Measurements from ENCODE around the gene SUGCT. TPM values are rescaled to one million over a fixed set of nuclear protein-coding genes. Genes with fewer than 3 reads are reported as not detected.

The SUGCT gene
- total RNA-seq, 1 experiment from 2014 or later: 5.4 TPM

GRCh38 chr7:40471891-40472290 is 337.1 kb downstream of the SUGCT start:
- H2BK5ac ChIP-seq (ENCODE audit: insufficient read length, low read length): no peak overlapping the region
- no peak for TF ChIP-seq CTCF (conservative IDR thresholded peaks at IDR 0.05)
- H3K4me1 ChIP-seq (ENCODE audit: insufficient read depth, low read length): no peaks in the 10 kb centered on the region
- no peak overlapping the region for H3K23ac ChIP-seq (ENCODE audit: insufficient read length, low read depth, low read length)
- H4K5ac ChIP-seq (ENCODE audit: insufficient read length, low read depth, low read length): no peak overlapping the region
- no peak overlapping the region for H2AK5ac ChIP-seq (ENCODE audit: insufficient read length, low read length)
- no peaks in the 10 kb centered on the region for H3K9me3 ChIP-seq (ENCODE audit: control insufficient read depth, low read depth, low read length)
- H3K4ac ChIP-seq (ENCODE audit: low read depth, low read length): no peak overlapping the region
- Mint-ChIP-seq H3K9me3 (no peaks in the 10 kb centered on the region), H3K4me3 (no peak overlapping the region), H3K27me3 (ENCODE audit: low read depth) (no peaks in the 10 kb centered on the region), H3K36me3 (ENCODE audit: insufficient read depth in 1 of 3, low read depth in 3 of 3) (no peaks in the 10 kb centered on the region), H3K27ac (no peak overlapping the region), H3K4me1 (no peaks in the 10 kb centered on the region)
- no peaks in the 10 kb centered on the region for H3K23me2 ChIP-seq (ENCODE audit: insufficient read length, low read depth, low read length, poor library complexity, severe bottlenecking)
- no peak overlapping the region for H4K91ac ChIP-seq (ENCODE audit: insufficient read length, low read depth, low read length)
- DNase-seq: no peak
- no peak overlapping the region for H3K27ac ChIP-seq (ENCODE audit: insufficient read length, low read depth, low read length)
- no peak overlapping the region for H2BK120ac ChIP-seq (ENCODE audit: low read depth, low read length, poor library complexity, severe bottlenecking)
- H2AFZ ChIP-seq (ENCODE audit: low read length): no peak overlapping the region
- no peak overlapping the region for H2BK15ac ChIP-seq (ENCODE audit: low read depth, low read length)
- no peak overlapping the region for H3K4me2 ChIP-seq (ENCODE audit: insufficient read depth, insufficient read length, low read length)
- H3K79me2 ChIP-seq (ENCODE audit: insufficient read depth, low read length): no peaks in the 10 kb centered on the region
- no peak overlapping the region for H3T11ph ChIP-seq (ENCODE audit: low read length)
- WGBS (ENCODE audit: extremely low coverage, insufficient read length, low lambda C conversion rate): no CpG with 5 or more reads among the region's 4 CpGs
- H3K18ac ChIP-seq (ENCODE audit: insufficient read length, low read depth, low read length): no peak overlapping the region
- no peaks in the 10 kb centered on the region for H3K27me3 ChIP-seq (ENCODE audit: insufficient read depth, low read length)
- H3K79me1 ChIP-seq (ENCODE audit: insufficient read depth, low read depth, low read length, poor library complexity, severe bottlenecking): no peaks in the 10 kb centered on the region
- H4K8ac ChIP-seq (replicated peaks; ENCODE audit: insufficient read length, low read depth, low read length): no peak overlapping the region
- H3K9ac ChIP-seq (ENCODE audit: extremely low read depth, insufficient read length, low read length): no peak overlapping the region
- no peak overlapping the region for H2BK12ac ChIP-seq (ENCODE audit: insufficient read length, low read depth, low read length)
- H3K56ac ChIP-seq (ENCODE audit: insufficient read length, low read depth, low read length): no peak overlapping the region
- H2BK20ac ChIP-seq (ENCODE audit: low read depth, low read length, poor library complexity, severe bottlenecking): no peak overlapping the region
- no peaks in the 10 kb centered on the region for H4K20me1 ChIP-seq (ENCODE audit: control insufficient read depth, insufficient read depth, insufficient read length)
- no peak overlapping the region for H3K14ac ChIP-seq (ENCODE audit: insufficient read depth, low read length)
